ELR (cell line): ENCODE results near the gene SLC16A5.
A peak's percentile ranks its signal among the peaks of the same experiment; 100 is the strongest.
"Not testable (repeated sequence)": the region's sequence is repeated elsewhere in the genome, so short reads cannot be mapped to it uniquely, and the experiment has no call there.

ENCODE experiments used
- DNase-seq: peaks from one replicate; pipeline ENCODE4 v3.0.0-alpha.2; 2015; ENCODE audit warnings: low read depth

Gene SLC16A5

DNA sequence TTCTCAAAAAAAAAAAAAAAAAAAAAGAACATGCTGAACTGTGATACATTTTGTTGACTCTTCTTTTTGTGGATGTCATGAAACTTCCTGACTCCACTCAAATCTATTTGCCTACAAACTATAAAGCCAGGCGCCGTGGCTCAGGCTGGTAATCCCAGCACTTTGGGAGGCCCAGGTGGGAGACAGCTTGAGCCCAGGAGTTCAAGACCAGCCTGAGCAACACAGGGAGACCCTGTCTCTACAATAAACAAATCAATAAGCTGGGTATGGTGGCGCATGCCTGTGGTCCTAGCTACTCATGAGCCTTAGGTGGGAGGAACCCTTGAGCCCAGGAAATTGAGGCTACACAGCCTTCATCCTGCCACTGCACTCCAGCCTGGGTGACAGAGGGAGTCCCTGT lies 45.2 kb downstream of the SLC16A5 start:
- DNase-seq = no peak

DNA sequence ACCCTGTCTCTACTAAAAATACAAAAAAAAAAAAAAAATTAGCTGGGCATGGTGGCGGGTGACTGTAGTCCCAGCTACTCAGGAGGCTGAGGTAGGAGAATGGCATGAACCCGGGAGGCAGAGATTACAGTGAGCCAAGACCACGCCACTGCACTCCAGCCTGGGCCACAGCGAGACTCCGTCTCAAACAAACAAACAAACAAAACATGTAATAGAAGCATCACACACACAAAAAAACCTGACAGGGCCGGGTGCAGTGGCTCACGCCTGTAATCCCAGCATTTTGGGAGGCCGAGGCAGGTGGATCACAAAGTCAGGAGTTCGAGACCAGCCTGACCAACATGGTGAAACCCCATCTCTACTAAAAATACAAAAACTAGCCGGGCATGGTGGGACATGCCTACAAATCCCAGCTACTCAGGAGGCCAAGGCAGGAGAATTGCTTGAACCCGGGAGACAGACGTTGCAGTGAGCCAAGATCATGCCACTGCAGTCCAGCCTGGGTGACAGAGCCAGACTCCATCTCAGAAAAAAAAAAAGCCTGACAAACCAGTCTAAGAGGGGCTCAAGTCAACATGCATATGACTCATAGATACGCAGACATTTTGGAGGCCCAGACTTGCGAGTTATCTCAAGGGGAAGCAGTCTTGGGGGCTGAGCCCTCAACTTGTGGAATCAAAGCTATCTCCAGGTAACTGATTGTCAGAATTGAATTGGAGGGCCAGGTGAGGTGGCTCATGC lies 46.0 kb downstream of the SLC16A5 start:
- peak; percentile 32 for DNase-seq

DNA sequence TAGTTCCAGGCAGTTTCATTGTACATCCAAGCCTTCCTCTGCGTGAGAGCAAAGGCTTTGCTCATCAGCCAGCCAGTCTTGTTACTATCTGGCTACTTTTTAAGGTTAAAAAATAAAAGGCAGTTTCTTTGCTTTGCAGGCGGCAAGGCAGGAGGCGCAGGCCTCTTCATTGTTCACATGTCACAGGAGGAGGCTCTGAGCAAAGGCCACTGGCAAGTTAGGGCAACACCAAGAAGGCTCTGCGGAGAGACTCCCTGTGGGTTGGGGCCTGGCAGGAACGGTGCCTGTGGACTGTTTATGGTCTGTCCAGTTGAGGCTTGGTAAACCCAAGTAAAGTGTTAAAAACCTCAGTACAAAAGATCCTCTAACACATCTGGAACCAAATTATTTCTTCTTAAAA lies 47.7 kb downstream of the SLC16A5 start:
- no peak for DNase-seq

DNA sequence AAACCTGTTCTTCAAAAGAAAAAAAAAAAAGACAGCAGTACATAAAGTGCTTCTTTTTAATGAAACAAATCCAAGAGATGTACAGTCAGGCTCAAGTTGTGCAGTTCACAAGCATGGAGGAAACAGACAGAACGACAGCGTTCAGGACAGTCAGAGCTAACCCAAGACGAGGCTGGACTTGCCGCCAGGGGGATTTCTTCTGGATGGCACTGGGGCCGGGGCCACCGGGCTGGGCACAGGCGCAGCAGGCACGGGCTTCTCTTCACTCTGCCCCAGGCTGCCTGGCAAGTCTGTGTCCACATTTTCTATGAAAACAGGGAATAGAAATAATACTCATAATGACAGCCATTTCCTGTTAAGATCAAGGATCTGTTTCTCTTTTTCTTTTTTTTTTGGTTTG lies 48.2 kb downstream of the SLC16A5 start:
- no peak for DNase-seq

DNA sequence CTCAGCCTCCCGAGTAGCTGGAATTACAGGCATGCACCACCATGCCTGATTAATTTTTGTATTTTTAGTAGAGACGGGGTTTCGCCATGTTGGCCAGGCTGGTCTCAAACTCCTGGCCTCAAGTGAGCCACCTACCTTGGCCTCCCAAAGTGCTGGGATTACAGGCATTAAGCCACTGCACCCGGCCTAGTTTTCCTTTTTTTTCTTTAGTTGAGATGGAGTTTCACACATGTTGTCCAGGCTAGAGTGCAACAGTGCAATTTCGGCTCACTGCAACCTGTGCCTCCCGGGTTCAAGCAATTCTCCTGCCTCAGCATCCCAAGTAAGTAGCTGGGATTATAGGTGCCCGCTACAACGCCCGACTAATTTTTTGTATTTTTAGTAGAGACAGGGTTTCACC lies 50.0 kb downstream of the SLC16A5 start:
- not testable (repeated sequence) for DNase-seq

DNA sequence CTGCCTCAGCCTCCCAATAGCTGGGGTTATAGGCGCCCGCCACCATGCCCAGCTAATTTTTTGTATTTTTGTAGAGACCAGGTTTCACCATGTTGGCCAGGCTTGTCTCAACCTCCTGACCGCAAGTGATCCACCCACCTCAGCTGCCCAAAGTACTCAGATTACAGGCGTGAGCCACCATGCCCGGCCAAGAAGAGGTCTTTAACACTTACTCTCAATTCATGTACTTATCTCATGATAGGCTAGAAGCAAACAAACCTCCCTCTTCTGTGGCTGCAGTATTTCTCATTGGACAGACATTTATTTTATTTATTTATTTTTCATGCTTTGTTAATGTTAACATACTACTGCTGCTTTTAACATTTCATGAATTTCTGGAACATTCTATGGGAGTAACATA lies 50.8 kb downstream of the SLC16A5 start:
- no peak for DNase-seq

DNA sequence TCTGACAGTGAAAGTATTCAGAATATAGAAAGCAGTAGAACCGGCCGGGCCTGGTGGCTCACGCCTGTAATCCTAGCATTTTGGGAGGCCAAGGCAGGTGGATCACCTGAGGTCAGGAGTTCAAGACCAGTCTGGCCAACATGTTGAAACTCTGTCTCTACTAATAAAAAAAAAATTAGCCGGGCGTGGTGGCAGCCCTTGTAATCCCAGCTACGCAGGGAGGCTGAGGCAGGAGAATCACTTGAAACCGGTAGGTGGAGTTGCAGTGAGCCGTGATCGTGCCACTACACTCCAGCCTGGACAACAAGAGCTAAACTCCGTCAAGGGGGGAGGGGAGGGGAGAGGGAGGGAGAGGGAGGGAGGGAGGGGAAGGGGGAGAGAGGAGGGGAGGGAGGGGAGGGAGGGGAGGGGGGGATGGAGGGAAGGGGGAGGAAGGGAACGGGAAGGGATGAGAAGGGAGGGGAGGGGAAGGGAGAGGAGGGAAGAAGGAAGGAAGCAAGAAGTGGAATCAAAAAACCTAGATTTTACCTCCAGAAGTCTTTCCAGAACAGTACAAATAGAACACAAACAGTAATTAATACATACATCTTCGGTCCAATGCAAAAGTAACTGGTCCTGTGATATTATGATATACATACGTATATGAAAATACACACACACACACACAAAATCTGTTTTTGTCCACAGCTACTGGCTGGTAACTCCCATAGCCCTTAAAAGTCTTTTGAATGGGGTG lies 54.6 kb downstream of the SLC16A5 start:
- no peak for DNase-seq

DNA sequence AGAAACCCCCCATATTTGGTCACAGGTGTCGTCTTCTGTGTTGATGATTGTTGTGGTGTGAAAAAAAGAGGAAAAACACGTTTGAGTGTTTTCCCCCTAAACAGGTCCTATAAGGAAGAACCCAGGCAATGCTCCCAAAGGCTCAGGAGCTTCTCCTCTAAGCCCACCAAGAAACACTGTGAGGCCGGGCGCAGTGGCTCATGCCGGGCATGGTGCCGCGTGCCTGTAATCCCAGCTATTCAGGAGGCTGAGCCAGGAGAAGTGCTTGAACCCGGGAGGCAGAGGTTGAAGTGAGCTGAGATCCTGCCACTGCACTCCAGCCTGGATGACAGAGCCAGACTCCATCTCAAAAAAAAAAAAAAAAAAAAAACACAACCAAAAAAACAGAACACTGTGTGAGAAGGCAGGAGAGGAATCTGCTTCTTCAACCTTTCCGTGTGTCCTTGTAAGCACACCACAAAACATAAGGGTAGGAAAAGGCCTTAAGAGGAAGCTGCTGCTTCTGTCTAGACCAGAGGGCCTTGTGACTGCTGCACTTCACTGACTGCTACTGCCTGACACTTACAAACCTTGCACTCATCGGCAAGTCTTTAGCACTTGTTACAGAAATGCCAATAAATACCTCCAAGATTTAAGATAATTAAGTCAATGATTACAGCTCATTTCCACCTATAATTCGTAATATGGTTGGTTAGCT lies 57.2 kb downstream of the SLC16A5 start:
- DNase-seq = no peak

DNA sequence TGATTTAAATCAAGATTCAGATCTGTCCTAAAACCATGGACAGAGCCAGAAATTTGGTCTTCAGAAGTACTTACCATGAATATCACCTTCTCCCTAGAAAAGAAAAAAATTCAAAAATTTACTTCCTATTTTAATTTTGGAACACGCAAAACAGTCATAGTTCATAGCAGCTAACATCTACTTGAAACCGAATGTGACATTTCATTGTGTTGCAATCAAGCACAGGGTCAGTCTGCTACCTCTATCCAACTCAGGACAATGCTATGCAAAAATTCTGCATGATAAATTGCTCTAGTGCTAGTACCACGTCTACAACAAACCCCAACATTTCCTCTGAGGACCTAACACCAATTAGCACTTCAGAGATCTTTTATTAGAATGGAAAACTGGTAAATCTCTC lies 58.8 kb downstream of the SLC16A5 start:
- no peak for DNase-seq

DNA sequence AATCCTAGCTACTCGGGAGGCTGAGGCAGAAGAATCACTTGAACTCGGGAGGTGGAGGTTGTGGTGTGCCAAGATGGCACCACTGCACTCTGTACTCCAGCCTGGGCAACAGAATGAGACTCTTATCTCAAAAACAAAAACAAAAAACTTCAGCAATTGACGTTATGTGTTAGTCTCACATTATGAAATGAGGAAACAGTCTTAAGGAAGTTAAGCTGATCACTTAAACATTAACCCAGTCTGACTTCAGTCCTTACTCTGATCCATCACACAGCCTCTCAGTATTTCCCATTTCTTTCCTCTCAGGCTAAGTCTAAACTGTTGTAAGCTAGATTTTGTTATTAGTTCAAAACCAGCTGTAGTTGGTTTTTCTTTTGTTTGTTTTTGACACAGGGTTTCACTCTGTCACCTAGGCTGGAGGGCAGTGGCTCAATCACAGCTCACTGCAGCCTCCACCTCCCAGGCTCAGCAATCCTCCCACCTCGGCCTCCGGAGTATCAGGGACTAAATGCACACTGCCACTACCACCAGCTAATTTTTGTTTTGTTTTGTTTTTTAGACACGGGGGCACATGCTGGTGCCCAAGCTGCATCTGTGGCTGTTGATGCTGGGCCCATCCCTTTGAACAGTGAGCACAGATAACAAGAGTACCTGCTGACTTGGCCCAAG lies 60.3 kb downstream of the SLC16A5 start:
- no peak for DNase-seq

DNA sequence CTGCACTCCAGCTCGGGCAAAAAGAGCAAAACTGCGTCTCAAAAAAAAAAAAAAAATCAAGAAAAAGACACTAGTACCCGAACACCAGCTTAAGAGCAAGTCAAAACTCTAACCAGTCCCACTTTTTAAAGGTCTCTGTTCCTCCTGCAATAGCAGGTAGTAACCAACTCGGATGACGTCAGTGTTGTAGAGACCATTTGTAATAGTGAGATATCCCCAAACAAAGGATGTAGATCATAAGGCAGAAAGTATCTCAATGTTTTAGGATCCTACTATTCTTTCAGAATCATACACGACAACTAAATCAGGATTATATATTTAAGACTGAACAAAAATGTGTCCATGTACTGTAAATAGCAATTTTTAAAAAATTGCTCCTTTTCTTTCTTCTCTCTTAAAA lies 64.2 kb downstream of the SLC16A5 start:
- DNase-seq = no peak

DNA sequence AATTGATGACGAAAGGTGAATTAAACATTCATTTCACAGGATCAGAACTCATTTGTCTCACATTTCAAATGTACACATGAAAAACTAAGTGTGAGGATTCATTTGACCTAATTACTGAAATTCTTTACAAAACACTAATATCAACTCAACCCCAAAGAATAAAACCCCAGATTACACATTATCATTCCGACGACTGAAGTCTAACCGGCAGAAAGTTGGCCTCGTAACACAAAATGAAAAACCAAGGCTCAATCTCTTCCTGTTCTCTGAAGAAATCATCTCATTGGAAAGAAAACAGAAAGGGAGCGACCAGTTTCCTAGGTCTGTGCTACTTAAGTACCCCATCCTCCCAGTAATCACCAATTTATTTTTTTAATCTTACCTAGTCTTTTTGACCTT lies 64.8 kb downstream of the SLC16A5 start:
- DNase-seq = no peak

DNA sequence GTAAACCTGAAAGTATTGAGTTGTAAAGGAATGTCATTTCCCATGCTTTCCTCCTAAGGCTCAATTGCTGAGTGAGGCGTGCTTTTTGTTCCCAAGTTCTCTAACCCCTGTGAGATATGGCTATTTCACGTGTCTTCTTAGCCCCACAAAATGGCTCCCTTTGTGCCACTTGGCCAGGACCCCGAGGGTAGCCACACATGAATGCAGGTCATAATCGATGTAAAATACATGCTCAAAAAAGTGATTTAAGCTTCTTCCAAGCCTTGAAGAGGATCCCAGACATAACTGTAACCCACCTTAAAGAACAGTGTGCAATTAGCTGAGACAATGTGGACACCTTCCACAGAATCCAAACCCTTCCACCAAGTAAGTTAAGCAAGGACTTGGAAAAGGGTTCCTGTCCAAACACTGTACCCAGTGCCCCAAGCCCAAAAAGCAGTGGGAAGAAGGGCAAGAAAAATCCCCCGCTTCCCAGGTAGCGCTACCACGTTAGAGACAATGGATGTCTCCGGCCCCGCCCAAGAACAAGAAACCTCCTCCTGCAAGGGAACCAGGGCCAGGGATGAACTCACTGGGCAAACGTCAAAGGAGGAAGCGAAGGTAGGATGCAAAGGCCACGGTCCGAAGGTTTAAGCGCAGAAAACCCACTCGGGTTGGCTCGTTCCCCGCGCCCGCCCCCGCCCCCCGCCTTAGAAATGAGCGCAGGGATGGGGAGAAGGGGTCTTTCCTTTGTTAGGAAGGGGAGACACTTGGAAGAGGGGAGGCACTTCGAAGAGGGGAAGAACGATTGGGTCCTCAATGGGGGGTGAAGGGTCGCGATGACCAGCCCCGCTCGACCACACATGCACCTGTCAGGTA lies 65.4 kb downstream of the SLC16A5 start:
- DNase-seq = peak; percentile 76

DNA sequence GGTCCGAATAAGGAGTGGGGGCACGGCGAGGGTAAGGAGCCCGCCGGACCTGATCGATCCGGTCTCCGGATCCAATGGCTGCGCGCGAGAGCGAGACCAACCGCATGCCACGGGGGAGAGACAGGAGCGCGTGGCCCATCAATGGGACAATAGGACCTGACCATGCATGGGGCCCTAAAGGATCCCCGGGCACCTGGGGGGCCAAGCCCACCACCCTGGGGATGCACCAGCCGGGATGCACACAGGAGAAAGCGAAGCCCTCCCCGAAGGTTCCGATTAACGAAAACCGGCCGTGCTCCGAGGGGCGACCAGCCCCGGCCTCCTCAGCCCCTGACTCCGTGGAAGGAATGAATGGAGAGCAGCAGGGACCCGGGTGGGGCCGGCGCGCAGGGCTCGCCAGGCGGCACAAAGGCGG lies 66.0 kb downstream of the SLC16A5 start:
- peak; percentile 54 for DNase-seq

DNA sequence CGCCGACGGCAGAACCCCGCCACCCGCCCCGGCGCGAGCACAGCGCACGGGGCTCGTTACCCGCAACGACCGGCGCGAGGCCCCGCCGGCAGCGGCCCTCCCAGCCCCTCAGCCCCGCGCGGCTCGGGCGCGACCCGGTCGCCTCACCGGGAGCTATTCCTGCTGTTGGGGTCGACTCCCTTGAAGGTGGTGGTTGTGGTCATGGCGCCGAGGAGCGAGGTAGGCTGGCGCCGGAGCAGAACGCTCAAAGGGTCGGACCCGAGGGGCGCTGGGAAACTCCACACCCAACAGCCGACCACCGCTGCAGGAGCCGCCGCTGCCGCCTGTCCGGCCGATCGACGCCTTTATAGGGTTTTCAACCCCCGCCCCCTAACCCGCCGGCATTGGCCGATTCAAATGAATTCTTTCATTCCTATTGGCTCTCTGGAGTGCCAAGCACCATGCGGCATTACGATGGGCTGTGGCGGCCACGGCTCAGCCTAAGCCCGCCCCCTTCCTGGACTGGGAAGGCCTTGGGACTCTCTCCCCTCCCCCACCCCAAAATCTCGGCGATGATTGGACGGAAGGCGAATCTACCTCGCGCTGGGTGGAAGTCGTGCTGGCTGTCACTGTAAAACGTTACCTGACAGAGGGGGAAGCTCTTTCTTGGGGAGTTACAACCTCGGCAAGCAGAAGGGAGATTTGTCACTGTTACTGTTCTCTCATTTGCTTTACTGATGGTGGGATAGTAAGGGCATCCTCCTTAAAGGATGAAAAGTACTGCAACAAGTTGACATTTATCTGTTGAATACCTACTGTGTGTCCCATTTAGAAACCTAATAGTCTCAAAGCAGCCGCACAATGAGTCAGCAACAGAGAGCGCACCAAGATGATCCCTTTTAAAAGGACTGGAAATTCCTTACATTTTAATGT lies 66.7 kb downstream of the SLC16A5 start, which contains the start of gene JPT1:
JPT1 (minus strand) TSS at position 318 of the 912 bp plus-strand sequence; CDS start at position 203, 115 bp downstream.
- DNase-seq = peak; percentile 100

DNA sequence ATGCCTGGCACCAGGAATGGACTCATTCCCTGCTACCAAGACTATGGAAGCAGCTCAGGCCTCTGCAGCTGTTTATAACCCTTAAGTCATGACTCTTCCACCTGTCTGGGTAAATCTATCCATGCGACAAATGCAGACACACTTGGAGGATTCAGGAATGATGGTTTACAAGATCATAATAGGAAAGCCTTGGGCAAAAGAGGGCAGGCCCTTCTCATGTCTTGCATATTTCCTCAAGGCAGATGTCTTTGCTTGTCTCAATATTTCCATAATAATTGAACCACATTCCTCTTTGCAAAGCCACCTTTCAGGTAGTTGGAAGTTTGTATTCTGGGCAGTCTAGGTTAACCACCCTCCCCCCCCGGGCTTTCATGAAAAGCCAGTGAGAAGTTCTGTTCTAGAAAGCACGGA lies 67.4 kb downstream of the SLC16A5 start:
- DNase-seq = peak; percentile 34
